Cortex of kidney (tissue), 1 donor: ENCODE data around the gene SURF1.
"Not testable (repeated sequence)": the region's sequence is repeated elsewhere in the genome, so short reads cannot be mapped to it uniquely, and the experiment has no call there.

Experiments
- DNase-seq: peaks from one replicate; lab custom pipeline; 2025; lab: John Stamatoyannopoulos, UW

Gene SURF1

GRCh38 chr9:133383438-133383837 is 27.2 kb upstream of the SURF1 start:
- DNase-seq = no peak

GRCh38 chr9:133382507-133383141 is 26.3 kb upstream of the SURF1 start:
- DNase-seq = no peak

- DNase-seq = no peak
Measured at GRCh38 chr9:133380734-133381133, 24.4 kb upstream of the SURF1 start.

DNA sequence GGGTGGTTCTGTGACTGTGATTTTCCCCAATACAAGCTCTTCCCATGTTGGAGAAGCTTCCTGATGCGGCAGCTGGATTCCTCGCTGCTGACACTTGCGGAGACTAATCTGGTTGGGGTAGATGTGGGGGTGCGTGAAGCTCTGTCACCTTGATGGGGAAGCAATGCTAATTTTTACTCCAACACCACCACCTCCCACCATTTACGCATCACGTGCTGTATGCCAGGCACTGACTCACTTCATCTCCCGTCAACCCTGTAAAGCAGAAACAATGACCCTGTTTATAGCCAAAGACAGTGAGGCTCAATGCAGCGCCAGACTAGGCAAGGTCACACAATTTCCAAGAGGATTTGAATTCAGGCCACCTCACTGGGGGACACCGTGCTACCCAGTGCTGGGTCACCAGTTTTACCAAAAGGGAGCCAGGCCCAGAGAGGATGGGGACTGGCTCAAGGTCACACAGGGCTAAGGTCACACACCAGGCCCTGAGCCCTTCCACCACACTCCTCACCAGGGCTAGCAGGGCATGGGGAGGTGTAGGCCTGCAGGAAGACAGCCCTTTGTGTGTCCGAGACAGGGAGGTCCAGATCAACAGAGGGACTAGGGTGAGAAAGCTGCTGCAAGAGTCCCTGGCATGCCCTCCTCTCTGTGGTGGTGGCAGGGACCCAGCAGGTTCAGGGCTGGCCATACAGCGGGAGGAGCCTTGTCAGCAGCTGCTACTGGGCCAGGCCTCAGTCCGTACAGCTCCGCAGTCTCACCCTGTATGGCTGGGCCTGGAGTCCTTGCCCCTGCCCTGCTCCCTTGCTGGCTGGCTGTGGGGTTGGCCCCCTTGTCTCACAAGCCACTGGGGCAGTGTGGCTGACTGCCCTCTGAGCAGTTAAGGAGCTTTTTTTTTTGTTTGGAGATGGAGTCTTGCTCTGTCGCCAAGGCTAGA is 23.1 kb upstream of the SURF1 start:
- DNase-seq = no peak

- no peak for DNase-seq
Measured at GRCh38 chr9:133378408-133378962, 22.2 kb upstream of the SURF1 start.

GRCh38 chr9:133377721-133378216 is 21.5 kb upstream of the SURF1 start:
- no peak for DNase-seq

- DNase-seq = not testable (repeated sequence)
Measured at GRCh38 chr9:133377280-133377679, 21.0 kb upstream of the SURF1 start.

GRCh38 chr9:133375724-133376654 is 19.7 kb upstream of the SURF1 start, which contains the start of the genes STKLD1 and SURF4:
STKLD1 (plus strand) TSS chr9:133376366; CDS start chr9:133376474, 108 bp downstream.
SURF4 (minus strand) TSS chr9:133376060; CDS start chr9:133375969, 91 bp downstream.
- DNase-seq = no peak

- DNase-seq = no peak
Measured at GRCh38 chr9:133375116-133375723, 18.9 kb upstream of the SURF1 start.

DNA sequence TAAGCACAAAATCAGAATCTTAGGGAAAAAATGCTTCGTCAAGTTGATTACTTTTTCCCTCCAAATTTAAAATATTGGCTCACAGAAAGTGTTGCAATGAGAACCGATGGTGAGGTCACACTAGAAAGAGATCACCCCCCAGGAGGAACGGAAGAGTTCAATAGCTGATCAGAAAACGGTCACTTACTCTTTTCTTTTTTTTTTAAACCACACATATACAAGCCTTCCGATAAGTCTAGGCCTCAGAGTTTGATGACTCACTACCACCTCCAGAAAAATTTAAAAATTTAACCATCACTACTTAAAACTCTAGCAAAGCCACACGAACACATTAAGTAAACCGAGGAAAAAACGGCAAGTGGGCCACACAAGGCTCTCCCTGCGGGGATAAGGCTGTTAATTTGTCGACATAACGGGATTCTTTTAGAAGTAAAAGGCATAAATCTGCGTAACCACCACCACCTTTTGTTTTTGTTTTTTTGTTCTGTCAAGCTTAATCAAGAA is 18.4 kb upstream of the SURF1 start:
- no peak for DNase-seq

GRCh38 chr9:133372144-133372543 is 15.9 kb upstream of the SURF1 start:
- DNase-seq = no peak

GRCh38 chr9:133371261-133371711 is 15.0 kb upstream of the SURF1 start:
- no peak for DNase-seq

DNA sequence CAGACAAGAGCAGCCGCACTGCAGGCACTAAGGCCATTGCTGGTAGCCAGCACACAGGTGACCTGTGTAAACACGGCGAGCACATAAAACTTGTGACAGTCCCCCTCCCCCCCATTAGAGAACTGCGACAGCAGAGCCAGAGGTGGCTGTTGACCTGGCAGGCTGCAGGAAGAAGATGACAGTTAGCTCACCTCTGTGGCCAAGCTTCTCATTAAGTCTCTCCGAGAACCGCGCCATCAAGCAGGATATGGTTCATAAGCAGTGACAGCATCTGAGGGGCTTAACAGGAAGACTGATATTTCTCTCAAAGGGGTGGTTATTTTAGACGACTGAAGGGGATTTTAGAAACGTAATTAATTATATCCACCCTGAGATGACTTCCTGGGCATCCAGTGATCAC is 14.4 kb upstream of the SURF1 start:
- no peak for DNase-seq

DNA sequence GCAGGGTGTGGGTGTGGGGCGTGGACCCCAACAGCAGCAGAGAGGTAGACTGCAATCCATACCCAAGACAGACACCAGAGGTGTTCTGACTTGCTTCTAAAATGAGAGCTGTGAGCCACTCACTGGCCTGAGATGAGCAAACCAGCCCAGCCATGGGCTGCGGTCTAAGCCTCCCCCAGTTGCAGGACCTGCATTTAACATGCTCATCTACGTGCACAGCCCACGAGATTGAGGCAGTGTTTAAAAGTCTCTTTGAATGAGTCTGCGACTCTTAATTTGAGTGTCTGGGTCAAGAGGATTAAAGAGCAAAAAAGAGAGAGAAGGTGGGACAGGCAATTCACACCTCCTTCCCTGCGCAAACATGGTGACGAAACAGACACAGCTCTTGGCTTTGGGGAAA is 13.6 kb upstream of the SURF1 start:
- DNase-seq = no peak

DNA sequence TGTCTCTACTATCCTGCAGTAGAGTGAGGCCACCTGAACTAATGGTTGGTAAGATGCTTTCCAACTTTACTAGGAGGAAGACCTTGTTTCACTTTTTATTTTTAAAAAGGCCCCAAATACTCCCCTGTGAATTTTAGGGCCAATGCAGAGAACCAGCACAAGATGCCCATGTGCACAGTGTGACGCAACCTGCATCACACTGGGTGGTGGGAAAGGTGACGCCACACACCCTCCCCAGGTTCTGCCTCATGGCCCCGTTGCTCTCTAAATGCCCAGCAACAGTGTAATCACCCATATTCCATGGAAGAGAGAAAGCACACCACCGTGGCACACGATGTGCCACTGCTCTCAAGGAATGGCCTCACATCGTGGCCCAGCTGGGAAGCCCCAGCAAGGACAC is 13.1 kb upstream of the SURF1 start:
- DNase-seq = no peak

- no peak for DNase-seq
Measured at GRCh38 chr9:133368249-133368881, 12.1 kb upstream of the SURF1 start.

GRCh38 chr9:133367778-133368177 is 11.5 kb upstream of the SURF1 start:
- no peak for DNase-seq

- DNase-seq = no peak
Measured at GRCh38 chr9:133367221-133367620, 10.9 kb upstream of the SURF1 start.

DNA sequence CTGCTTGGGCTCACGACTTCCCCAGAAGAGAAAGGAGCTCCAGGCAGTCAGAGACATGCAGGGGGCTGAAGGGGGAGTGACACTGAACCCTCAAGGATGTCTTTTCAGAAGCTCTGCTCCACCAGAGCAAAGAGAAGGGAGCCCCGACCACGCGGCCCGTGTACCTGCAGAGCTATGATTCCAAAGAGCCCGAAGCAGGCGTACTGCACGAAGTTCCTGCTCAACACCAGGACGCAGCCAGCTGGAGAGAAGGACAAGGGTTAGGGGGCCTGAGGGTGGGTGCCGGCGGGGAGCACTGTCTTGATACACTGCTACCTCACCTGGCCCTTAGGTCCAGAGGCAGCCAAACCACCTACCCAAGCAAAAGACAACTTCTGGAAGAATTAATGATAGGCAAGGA is 10.1 kb upstream of the SURF1 start:
- no peak for DNase-seq

GRCh38 chr9:133362359-133363044 is 6.2 kb upstream of the SURF1 start:
- no peak for DNase-seq
